Fibroblast of villous mesenchyme (primary cell): ENCODE results near the gene ATP7A. TPM values are rescaled to one million over a fixed set of nuclear protein-coding genes. Genes with fewer than 3 reads are reported as not detected.

Source experiments
- DNase-seq: peaks from one replicate; pipeline ENCODE4 v3.0.0-alpha.2; 2010; ENCODE audit warnings: low read depth
- H3K4me3 ChIP-seq: 2 replicates; pipeline ENCODE4 v1.5.1; 2011; ENCODE audit warnings: low read depth, mild to moderate bottlenecking, low read length
- total RNA-seq: library from RNA; depleted of rRNA; stranded (reverse); fragments of >200 nt; gene quantifications from 2 replicates; pipeline ENCODE4 v1.2.3, GENCODE V29; 2012
- TF ChIP-seq, protein P1 (sequence below): IDR thresholded peaks from 2 replicates; pipeline ENCODE4 v1.5.1; 2012; ENCODE audit warnings: low read depth, mild to moderate bottlenecking, low read length; ENCODE audit not compliant: insufficient read depth

The ATP7A gene
- total RNA-seq, 1 donor = 12.1 TPM

DNA sequence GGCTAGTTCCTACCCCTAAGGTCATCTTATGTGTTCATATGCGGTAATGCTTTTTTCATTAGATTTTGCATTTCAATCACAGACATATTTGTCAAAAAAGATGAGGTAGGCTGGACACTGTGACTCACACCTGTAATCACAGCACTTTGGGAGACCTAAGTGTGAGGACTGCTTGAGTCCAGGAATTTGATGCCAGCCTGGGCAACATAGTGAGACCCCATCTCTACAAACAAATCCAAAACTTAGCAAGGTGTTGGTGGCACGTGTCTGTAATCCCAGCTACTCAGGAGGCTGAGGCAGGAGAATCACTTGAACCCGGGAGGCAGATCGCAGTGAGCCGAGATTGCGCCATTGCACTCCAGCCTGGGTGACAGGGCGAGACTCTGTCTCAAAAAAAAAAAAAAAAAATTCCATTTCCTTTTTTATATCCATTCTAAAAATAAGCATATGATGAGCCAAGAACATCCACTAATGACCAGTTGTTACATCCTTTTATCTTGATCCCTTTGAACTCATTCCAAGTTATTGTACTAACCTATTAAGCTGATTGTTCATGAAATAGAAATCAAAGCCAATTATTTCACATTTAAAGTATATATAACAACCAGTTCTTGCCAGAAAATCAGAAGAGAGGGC is 35.5 kb downstream of the ATP7A start:
- DNase-seq = no peak
- no peak overlapping the region for H3K4me3 ChIP-seq
- TF ChIP-seq, protein P1, sequence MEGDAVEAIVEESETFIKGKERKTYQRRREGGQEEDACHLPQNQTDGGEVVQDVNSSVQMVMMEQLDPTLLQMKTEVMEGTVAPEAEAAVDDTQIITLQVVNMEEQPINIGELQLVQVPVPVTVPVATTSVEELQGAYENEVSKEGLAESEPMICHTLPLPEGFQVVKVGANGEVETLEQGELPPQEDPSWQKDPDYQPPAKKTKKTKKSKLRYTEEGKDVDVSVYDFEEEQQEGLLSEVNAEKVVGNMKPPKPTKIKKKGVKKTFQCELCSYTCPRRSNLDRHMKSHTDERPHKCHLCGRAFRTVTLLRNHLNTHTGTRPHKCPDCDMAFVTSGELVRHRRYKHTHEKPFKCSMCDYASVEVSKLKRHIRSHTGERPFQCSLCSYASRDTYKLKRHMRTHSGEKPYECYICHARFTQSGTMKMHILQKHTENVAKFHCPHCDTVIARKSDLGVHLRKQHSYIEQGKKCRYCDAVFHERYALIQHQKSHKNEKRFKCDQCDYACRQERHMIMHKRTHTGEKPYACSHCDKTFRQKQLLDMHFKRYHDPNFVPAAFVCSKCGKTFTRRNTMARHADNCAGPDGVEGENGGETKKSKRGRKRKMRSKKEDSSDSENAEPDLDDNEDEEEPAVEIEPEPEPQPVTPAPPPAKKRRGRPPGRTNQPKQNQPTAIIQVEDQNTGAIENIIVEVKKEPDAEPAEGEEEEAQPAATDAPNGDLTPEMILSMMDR = no peak

DNA sequence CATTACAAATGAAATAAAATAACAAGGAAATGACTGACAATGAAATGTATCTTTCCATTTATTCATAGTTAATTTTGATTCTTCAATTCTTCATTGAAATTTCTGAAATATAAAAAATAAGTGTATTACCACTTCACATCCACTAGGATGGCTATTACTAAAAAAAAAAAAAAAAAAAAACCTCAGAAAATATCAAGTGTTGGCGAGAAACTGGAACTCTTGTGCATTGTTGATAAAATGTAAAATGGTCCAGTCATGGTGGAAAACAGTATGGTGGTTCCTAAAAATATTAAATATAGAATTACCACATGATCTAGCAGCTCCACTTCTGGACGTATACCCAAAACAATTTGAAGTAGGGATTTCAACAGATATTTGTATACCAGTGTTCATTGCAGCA is 36.1 kb downstream of the ATP7A start:
- TF ChIP-seq, protein P1 = no peak
- no peak overlapping the region for H3K4me3 ChIP-seq
- DNase-seq = no peak

DNA sequence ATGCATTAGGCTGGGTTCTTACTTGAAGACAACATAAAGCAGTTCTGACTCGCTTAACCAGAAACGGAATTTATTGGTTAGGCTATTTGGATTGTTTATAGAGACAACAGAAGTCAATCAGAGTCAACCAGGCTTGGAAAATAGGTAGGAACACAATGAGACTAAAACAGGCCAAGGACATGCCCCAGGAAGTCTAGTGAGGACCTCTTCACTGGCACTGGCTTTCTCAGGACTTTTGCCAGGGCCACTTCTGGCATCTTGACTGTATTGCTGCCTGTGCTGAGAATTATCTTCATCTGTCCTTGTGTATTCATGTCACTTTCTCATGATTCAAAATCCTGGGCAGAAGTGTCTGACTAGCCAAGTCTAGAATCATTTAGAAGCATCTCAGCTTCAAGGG is 39.3 kb downstream of the ATP7A start:
- no peak for DNase-seq
- TF ChIP-seq, protein P1 = no peak

DNA sequence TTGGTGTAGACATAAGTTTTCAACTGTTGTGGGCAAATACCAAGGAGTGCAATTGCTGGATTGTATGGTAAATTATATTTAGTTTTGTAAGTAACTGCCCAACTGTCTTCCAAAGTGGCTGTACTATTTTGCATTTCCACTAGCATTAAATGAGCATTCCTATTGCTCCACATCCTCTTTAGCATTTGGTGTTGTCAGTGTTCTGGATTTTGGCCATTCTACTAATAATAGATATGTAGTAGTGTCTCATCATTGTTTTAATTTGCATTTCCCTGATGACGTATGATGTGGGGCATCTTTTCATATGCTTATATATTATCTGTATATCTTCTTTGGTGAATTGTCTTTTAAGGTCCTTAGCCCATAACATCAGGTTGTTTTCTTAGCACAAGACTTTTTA is 41.7 kb downstream of the ATP7A start:
- TF ChIP-seq, protein P1 = no peak
- DNase-seq = no peak
- H3K4me3 ChIP-seq = no peak overlapping the region

More for the DNA sequence above, 39.3 kb downstream of the ATP7A start:
- no peak overlapping the region for H3K4me3 ChIP-seq

DNA sequence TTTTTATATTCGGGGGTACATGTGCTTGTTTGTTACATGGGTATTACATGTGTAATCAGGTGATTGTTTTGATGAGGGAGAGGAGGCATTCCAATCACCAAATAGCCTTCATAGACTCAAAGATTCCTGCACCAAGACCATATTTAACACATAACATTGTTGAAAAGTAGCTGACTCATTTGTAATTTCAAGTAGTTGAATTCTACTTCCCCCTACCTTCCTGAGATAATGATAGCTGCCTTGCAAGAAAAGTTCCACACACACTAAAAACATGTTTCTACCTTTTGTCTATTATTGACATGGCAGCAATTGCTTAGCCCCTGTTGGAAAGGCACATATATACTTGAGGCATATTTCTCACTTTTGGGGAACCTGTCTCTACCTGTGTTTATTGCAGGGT is 42.8 kb downstream of the ATP7A start:
- TF ChIP-seq, protein P1 = no peak
- H3K4me3 ChIP-seq = no peak overlapping the region
- no peak for DNase-seq

DNA sequence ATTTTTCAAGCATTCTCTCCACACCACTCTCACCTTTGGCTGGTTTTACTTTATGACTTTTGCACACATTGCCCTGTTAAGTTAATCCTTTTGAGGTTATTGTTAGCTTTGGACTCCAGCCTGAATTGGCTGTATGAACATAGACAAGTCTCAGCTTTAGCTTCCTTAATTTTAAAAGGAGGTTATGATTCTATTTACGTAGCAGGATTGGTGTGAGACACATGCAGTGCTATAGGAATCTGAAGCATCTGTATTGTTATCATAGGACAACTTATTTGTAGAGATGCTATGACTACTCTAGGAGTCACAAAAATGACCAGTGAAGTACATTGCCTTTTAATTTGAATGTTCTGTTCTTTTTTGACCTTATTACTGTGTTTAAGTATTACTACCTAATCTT is 43.2 kb downstream of the ATP7A start:
- H3K4me3 ChIP-seq = no peak overlapping the region
- TF ChIP-seq, protein P1 = no peak
- no peak for DNase-seq

DNA sequence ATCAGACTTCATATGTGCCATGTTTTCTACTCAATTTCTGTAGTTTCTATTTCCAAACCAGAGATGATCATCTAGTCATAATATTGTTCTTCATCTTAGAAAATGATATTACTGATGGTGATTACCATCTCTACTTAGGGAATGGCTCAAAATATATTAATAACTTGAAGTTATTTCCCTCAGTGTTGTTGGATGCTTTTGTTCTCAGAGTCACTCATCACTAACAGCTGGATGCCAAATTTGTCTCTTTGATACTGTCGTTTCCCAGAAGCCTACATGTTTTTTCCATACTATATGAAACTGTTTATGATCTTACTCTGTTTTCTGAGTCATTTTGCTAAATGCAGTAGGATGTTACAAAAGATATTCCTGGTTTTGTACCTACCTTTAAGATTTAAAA is 50.1 kb downstream of the ATP7A start:
- DNase-seq = no peak
- TF ChIP-seq, protein P1 = no peak
- no peak overlapping the region for H3K4me3 ChIP-seq
